ENCODE results near the gene CUL4B.
A peak's percentile ranks its signal among the peaks of the same experiment; 100 is the strongest.
"Not testable (repeated sequence)": the region's sequence is repeated elsewhere in the genome, so short reads cannot be mapped to it uniquely, and the experiment has no call there.

The CUL4B gene

GRCh38 chrX:120522820-120523219, 37.9 kb downstream of the CUL4B start:
- DNase-seq (ENCODE audit: low read depth) = no peak

- peak; percentile 72 for DNase-seq (ENCODE audit: low read depth)
These were observed 42.8 kb downstream of the CUL4B start for GRCh38 chrX:120517936-120518335.

- peak; percentile 29 for DNase-seq (ENCODE audit: low read depth)
These were observed 46.5 kb downstream of the CUL4B start for GRCh38 chrX:120514236-120514635.

- no peak for DNase-seq (ENCODE audit: low read depth)
These were observed 48.1 kb downstream of the CUL4B start for GRCh38 chrX:120512627-120513026.

GRCh38 chrX:120512222-120512621, 48.5 kb downstream of the CUL4B start:
- DNase-seq (ENCODE audit: low read depth) = no peak

GRCh38 chrX:120504569-120504968, 56.2 kb downstream of the CUL4B start:
- DNase-seq (ENCODE audit: low read depth) = no peak

GRCh38 chrX:120499301-120500072, 61.3 kb downstream of the CUL4B start:
- no peak for DNase-seq (ENCODE audit: low read depth)

GRCh38 chrX:120490119-120490518, 70.6 kb downstream of the CUL4B start:
- DNase-seq (ENCODE audit: low read depth) = not testable (repeated sequence)

GRCh38 chrX:120486786-120487185, 74.0 kb downstream of the CUL4B start:
- DNase-seq (ENCODE audit: low read depth) = no peak

- peak; percentile 84 for DNase-seq (ENCODE audit: low read depth)
These were observed 74.9 kb downstream of the CUL4B start for GRCh38 chrX:120485638-120486520.

- no peak for DNase-seq (ENCODE audit: low read depth)
These were observed 75.5 kb downstream of the CUL4B start for GRCh38 chrX:120485315-120485637.

GRCh38 chrX:120477453-120477852, 83.3 kb downstream of the CUL4B start:
- no peak for DNase-seq (ENCODE audit: low read depth)

- DNase-seq (ENCODE audit: low read depth) = no peak
These were observed 84.0 kb downstream of the CUL4B start for GRCh38 chrX:120476714-120477113.

GRCh38 chrX:120475447-120475846, 85.3 kb downstream of the CUL4B start:
- peak; percentile 25 for DNase-seq (ENCODE audit: low read depth)

All from EH (cell line).